HG03469 (cell line): ENCODE data around the gene POLR3H.

Experiments
- ATAC-seq: cut with Tn5 transposase; IDR thresholded peaks from one replicate; pipeline ENCODE4 v1.9.1; 2021; ENCODE audit warnings: mild to moderate bottlenecking, moderate library complexity, moderate number of reproducible peaks; ENCODE audit not compliant: unreplicated experiment

POLR3H gene

GRCh38 chr22:41539146-41540005 lies 4.9 kb downstream of the POLR3H start:
- no peak for ATAC-seq

GRCh38 chr22:41538583-41538982 lies 5.7 kb downstream of the POLR3H start:
- no peak for ATAC-seq

GRCh38 chr22:41537203-41537602 lies 7.1 kb downstream of the POLR3H start:
- ATAC-seq, result no peak

- ATAC-seq, result no peak
Measured at GRCh38 chr22:41535244-41535643, 9.0 kb downstream of the POLR3H start.

GRCh38 chr22:41534219-41534618 lies 10.1 kb downstream of the POLR3H start:
- no peak for ATAC-seq

GRCh38 chr22:41532908-41533825 lies 11.1 kb downstream of the POLR3H start:
- no peak for ATAC-seq

GRCh38 chr22:41531715-41532477 lies 12.4 kb downstream of the POLR3H start:
- no peak for ATAC-seq

- no peak for ATAC-seq
Measured at GRCh38 chr22:41530890-41531714, 13.2 kb downstream of the POLR3H start.

- no peak for ATAC-seq
Measured at GRCh38 chr22:41528938-41529561, 15.2 kb downstream of the POLR3H start.

- no peak for ATAC-seq
Measured at GRCh38 chr22:41528132-41528766, 16.0 kb downstream of the POLR3H start.

- no peak for ATAC-seq
Measured at GRCh38 chr22:41526830-41527799, 17.2 kb downstream of the POLR3H start.

GRCh38 chr22:41526226-41526829 lies 17.9 kb downstream of the POLR3H start:
- ATAC-seq, result no peak

GRCh38 chr22:41525450-41526225 lies 18.6 kb downstream of the POLR3H start:
- ATAC-seq, result no peak

GRCh38 chr22:41524809-41525449 lies 19.3 kb downstream of the POLR3H start:
- no peak for ATAC-seq

- ATAC-seq, result no peak
Measured at GRCh38 chr22:41524251-41524661, 20.0 kb downstream of the POLR3H start.

- ATAC-seq, result no peak
Measured at GRCh38 chr22:41523464-41524221, 20.6 kb downstream of the POLR3H start.
